Muscle of leg (tissue), 9 donors: ENCODE data around the gene SNX13. TPM values are rescaled to one million over a fixed set of nuclear protein-coding genes. Genes with fewer than 3 reads are reported as not detected.

Experiments
- polyA plus RNA-seq, 8 donors: library from polyadenylated mRNA; unstranded; fragments of 120-200 nt; gene quantifications; one replicate each; pipeline versions ENCODE4 v1.2.1 to v1.2.3, GENCODE V29; 2013; ENCODE audit warnings: inconsistent platforms in 1 of 8, low replicate concordance in 1 of 8; ENCODE audit not compliant: insufficient read length in 8 of 8, insufficient read depth in 1 of 8
- total RNA-seq: library from RNA; stranded (reverse); fragments of 120-200 nt; gene quantifications from one replicate; pipeline ENCODE4 v1.2.4, GENCODE V29; 2013

SNX13 gene
- total and polyA plus RNA-seq, 9 donors = 15.4 to 43.4 (median 21.0) TPM

Other genes with a start within 250 kb of the SNX13 start
- gene PRPS1L1, start 87.4 kb upstream of the SNX13 start, total RNA-seq = not detected
- gene PRPS1L1, start 87.4 kb upstream of the SNX13 start, polyA plus RNA-seq = not detected